Activated CD4-positive, CD25-positive, alpha-beta regulatory T cell (primary cell): ENCODE data around the gene DUSP15.

ENCODE experiments used
- DNase-seq, 4 experiments: peaks; one replicate each; lab custom pipeline; 2025; lab: John Stamatoyannopoulos, UW

DUSP15 gene

DNA sequence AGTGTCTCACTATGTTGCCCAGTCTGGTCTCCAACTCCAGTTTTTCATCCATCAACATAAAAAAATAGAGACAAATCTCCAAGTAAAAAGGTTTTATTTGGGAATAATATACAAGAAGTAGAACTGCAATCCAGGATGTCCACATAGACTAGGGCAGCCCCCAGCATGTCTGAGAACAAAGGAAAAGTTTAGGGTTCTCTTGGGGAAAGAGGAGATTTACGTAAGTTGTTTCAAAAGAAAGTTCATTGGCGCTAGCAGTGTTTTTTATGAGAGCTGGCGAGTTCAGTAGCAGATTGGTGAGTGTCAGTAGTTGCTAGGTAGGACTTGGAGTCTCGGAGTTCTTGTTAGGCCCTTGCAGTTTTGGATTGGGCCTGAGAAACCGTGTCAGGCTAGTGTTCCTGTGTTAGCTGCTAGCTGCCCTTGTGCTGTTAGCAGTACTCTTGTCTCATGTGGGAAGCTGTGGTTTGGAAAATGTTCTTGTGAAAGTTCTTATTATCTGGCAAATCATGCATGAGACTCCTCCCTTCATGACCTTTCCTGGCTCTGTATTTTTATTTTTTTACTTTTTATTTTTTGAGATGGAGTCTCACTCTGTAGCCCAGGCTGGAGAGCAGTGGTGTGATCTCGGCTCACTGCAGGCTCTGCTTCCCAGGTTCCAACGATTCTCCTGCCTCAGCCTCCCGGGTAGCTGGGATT, 24.8 kb upstream of the DUSP15 start:
- DNase-seq: no peak

- DNase-seq: no peak
Observed at GRCh38 chr20:31890646-31891045, 20.3 kb upstream of the DUSP15 start.

DNA sequence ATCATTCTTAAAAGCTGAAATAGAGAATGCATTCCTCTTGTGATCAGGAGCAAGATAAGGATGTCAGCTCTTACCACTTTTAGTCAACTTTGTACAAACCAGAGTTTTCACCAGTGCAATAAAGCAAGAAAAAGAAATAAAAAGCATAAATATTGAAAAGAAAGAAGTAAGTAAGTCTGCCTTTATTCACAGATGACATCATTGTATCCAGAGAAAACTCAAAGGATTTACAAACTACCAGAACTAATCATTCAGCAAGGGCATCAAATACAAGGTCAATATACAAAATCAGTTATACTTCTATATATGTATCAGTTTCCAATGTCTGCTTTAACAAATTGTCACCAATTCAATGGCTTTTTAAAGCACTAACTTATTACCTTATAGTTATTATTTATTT, 13.5 kb upstream of the DUSP15 start:
- DNase-seq: no peak

DNA sequence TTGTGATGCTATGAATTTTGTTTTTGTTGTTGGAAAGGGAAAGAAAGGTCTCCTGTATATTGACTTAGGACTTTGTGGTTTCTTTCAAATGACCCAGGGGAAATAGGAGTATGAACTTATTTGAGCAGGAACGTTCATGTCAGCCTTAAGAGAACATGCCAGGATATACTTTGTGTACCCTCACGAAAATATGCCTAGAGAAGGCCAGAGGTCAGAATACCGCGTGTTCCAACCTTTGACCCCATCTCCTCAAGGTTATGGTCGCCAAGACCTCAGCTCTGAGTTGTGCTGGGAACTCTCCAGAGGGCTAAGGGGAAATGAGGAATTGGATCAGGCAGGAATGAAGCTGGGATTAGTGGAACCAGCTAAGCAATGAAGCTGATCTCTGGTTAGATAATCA, 11.6 kb upstream of the DUSP15 start:
- DNase-seq: no peak

- DNase-seq: peak; percentile 38 to 64 (median 50)
Observed at GRCh38 chr20:31879143-31879987, 9.0 kb upstream of the DUSP15 start.

DNA sequence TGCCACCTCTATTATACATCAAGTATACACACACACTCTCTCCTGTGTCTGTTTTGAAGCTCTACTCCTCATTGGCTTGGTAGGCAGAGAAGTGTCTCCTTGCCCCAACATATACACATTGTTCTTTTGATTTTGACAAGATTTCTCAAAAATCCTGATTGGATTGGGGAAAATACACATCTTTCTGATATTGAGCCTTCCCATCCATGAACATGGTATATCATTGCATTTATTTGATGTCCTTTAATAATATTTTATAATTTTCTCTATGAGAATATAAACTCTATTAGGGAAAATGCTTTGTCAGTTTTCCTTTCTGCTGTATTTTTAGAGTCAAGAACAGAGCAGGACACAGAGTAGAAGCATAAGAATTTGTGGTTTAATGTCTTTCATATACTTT, 7.4 kb upstream of the DUSP15 start:
- no peak for DNase-seq

DNA sequence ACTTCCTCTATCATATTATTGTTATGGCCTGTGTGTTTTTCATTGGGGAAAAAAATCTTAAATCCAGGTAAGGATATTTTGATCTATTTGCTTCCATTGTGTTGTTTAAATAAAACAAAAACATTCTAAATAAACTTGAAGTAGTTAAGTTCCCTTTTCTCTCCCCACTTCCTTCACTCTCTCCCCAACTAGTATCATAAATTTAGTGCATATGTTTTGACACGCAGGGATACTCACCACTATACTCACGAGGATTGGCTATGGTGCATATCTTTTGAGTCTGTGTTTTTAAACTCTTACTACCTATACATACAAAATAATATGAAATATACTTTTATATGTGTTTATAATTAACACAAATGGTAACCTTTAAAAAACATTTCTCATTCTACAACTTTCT, 5.3 kb upstream of the DUSP15 start:
- DNase-seq: no peak

GRCh38 chr20:31872406-31872805, 2.1 kb upstream of the DUSP15 start:
- DNase-seq: no peak

DNA sequence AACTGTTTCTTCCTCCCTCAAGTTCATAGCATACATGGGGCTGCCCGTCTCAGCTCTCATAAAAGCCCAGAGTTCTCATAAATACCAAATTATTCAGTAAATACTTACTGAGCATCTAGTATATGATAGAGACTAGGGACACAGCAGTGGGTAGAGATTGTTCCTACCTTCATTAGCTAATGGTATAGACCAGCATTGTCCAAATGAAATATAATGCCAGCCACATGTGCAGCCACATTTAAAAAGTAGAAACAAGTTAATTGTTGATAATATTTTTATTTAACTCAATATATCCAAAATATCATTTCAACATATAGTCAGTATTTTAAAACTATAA, 1.3 kb upstream of the DUSP15 start:
- no peak for DNase-seq

- no peak for DNase-seq
Observed at GRCh38 chr20:31870726-31871617, 645 bp upstream of the DUSP15 start.

DNA sequence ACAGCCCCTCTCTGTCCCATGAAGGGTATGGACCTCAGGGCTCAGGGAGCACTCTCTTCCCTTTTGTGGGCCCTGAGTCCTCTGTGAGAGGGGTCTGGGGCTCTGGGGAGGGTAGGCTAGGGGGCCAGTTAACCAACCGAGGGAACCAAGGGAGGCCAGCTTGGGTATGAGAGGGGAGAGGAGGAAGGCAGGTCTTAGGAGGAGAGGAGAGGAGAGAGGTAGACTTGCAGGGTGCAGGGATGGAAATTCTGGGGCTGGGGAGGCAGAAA, 720 bp downstream of the DUSP15 start:
- no peak for DNase-seq

GRCh38 chr20:31868853-31869672, 1.3 kb downstream of the DUSP15 start:
- no peak for DNase-seq

DNA sequence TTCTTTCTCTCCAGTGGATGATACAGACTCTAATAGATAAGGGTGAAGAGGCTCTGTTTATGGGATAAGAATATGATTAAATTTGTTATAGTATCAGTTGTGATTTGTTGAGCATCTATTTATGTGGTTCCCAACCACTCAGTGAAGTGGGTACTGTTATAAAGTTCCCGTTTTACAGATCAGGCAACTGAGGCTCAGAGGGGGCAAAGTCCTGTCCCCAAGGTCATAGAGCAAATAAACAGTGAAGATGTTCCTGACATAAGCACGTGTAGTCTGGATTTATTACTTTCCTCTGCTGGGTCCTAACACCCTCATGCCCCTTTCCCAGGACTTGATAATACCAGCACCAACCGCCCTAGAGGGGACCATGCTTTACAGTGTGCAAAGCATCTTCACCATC, 4.1 kb downstream of the DUSP15 start:
- DNase-seq: no peak

DNA sequence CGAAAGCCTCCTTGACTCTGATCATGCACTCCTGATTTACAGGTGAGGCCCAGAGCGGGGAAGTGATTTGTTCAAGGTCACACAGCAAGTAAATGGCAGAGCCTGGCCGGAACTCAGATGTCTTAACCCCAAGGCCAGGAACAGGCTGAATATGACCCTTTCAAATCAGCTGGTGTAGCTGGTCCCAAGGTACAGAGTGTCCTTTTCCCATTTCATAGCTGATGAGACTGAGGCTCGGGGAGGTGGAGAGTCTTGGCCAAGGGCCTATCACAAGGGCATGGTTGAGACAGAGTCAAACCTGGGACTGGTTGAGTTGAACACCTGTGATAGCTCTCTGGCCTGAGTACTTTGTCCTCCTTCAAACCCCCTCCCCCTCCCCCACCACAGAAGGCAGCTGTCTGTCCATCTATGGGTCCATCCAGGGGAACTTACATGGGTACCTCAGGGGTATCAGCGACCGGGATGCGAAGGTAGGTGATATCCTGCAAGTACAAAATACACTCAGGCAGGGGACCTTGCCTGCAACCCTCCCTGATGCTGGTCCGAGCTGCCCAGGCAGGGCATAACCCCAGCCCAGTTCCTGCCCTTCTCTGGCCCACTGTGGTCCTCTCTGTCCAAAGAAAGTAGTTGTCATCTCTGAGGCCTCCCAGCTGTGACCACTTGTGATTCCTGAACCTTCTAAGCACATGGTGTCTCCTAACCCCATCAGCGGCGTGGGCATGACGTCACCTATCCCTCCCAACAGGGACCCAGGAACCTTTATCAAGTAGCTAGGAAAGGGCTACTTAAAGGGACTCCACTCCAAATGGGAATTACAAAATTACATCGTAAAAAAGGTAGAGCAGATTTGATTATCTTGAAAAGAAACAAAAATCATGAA, 5.6 kb downstream of the DUSP15 start:
- DNase-seq: no peak

DNA sequence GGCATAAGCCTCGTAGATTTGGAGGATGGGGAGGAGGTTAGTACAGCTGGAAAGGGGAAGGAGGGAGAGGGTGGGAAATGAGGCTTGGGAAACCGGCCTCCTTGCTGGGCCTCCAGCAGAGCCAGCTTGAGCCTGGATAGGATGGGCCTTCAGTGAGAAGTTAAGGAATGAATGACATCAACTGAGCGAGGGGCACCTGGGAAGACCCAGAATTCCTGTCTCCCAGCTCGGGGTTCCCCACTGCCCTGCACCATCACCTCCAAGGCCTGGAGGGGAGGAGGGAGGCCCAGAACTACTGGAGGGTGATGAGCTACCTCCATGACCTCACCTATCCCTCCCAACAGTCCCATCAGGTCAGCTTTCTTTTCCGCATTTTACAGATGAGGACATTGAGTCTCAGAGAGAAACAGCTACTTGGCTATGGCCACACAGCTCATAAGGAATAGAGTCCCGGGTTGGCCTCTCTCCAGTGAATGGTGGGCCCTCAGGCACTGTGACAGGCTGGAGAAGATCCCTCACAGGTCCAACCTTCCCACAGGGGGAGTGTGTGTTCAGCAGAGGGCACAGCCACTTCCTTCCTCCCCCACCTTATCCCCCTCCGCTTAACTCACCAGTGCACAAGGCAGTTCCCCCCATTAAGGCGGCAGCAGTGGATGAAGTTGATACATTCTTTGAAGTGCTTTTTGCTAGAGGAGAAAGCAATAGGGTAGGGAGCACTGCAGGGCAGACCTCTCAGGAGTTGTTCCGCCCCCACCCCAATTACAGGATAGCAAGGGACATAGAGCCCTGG, 6.8 kb downstream of the DUSP15 start:
- DNase-seq: no peak

- no peak for DNase-seq
Observed at GRCh38 chr20:31862506-31862905, 7.8 kb downstream of the DUSP15 start.

DNA sequence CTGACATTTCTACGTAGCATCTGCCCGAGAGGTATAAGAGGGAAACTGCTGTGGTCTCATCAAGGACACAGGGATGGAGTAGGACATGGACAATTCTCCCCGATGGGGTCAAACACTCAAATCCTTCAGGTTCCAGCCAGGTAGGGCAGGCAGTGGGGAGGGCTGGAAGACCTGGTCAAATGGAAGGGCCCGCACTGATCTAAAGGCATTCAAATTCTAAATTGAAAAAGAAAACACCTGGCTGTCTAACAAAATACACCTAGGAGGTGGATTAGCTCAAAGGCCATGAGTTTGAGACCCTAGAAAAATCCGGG, 8.2 kb downstream of the DUSP15 start:
- DNase-seq: no peak

- peak; percentile 27 to 29 (median 29) for DNase-seq
Observed at GRCh38 chr20:31861385-31862156, 8.8 kb downstream of the DUSP15 start.

- no peak for DNase-seq
Observed at GRCh38 chr20:31861135-31861384, 9.3 kb downstream of the DUSP15 start.
